Nucleus accumbens (tissue), 56 donors: ENCODE measurements around the gene ACACB.
"Not testable (repeated sequence)": the region's sequence is repeated elsewhere in the genome, so short reads cannot be mapped to it uniquely, and the experiment has no call there.

Experiments
- DNase-seq, 56 donors: peaks; one replicate each; lab custom pipeline; 2025; lab: John Stamatoyannopoulos, UW

Gene ACACB

GRCh38 chr12:109170324-109170723 lies 53.9 kb downstream of the ACACB start:
- no peak for DNase-seq

- not testable (repeated sequence) for DNase-seq
Observed at GRCh38 chr12:109172787-109173186, 56.4 kb downstream of the ACACB start.

GRCh38 chr12:109173443-109174240 lies 57.3 kb downstream of the ACACB start:
- DNase-seq, result no peak

- DNase-seq, result no peak
Observed at GRCh38 chr12:109174468-109174867, 58.1 kb downstream of the ACACB start.

- no peak for DNase-seq
Observed at GRCh38 chr12:109178532-109178931, 62.1 kb downstream of the ACACB start.

- no peak for DNase-seq
Observed at GRCh38 chr12:109179927-109180326, 63.5 kb downstream of the ACACB start.

- peak in 12 of 56 donors; percentile 3 to 36 (median 13) for DNase-seq
Observed at GRCh38 chr12:109182041-109182839, 65.9 kb downstream of the ACACB start.

GRCh38 chr12:109185441-109185840 lies 69.1 kb downstream of the ACACB start:
- no peak for DNase-seq

GRCh38 chr12:109186993-109187653 lies 70.7 kb downstream of the ACACB start:
- DNase-seq, result no peak

- DNase-seq, result no peak
Observed at GRCh38 chr12:109188108-109188712, 71.8 kb downstream of the ACACB start.

GRCh38 chr12:109189291-109189690 lies 72.9 kb downstream of the ACACB start:
- DNase-seq, result no peak

- no peak for DNase-seq
Observed at GRCh38 chr12:109191621-109192250, 75.3 kb downstream of the ACACB start.

GRCh38 chr12:109192358-109192757 lies 76.0 kb downstream of the ACACB start:
- DNase-seq, result no peak

GRCh38 chr12:109193896-109194295 lies 77.5 kb downstream of the ACACB start:
- DNase-seq, result no peak

GRCh38 chr12:109196332-109196731 lies 79.9 kb downstream of the ACACB start:
- DNase-seq, result no peak

GRCh38 chr12:109197327-109197726 lies 80.9 kb downstream of the ACACB start:
- DNase-seq, result no peak

GRCh38 chr12:109199324-109199723 lies 82.9 kb downstream of the ACACB start:
- no peak for DNase-seq

GRCh38 chr12:109200825-109201495 lies 84.6 kb downstream of the ACACB start:
- no peak for DNase-seq

- DNase-seq, result no peak
Observed at GRCh38 chr12:109201496-109201885, 85.1 kb downstream of the ACACB start.

GRCh38 chr12:109202770-109203169 lies 86.4 kb downstream of the ACACB start:
- no peak for DNase-seq
